GM18526 (cell line): ENCODE data around the gene ITGB7.

Experiments used
- POLR2A ChIP-seq: IDR thresholded peaks from 3 replicates; pipeline ENCODE4 v1.6.1; 2011; ENCODE audit not compliant: insufficient read length; ENCODE audit errors: extremely low read depth

Gene ITGB7

DNA sequence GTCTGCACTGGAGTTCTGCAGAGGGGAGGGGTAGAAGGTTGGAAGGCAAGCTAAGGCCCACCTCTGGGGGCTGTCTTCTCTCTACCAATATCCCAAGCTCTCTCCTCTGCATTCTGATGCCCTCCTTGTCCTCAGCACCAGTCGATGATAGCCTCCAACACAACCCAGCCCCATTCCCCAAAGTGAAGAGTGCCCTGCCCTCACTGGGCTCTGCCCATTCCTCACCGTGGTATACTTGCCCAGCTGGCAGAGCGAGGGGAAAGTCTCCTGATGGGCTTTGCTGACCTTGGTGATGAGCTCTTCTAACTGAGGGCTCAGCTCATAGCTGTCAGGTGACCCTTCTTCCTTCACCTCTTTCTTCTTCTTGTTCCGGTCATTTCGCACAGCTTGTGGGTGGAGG, 7.2 kb upstream of the ITGB7 start:
- no peak for TF ChIP-seq POLR2A

DNA sequence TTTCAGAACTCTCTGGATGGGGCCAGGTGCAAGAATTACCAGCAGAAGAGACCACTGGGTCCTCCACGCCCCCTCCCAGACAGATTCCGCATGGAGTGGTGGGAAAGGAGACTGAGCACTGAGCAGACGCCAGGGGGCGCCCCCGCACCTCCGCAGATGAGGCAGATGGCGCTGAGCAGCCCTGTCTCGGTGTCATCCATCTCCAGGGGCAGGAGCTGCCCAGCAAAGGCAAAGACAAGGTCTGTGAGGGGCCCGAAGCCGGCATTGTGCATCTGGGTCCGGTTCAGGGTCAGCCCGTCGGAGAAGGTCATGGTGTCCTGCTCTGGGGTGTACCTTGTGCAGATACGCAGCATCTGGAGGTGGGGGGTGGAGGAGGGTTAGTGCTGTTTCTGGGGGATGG, 6.3 kb upstream of the ITGB7 start:
- no peak for TF ChIP-seq POLR2A

DNA sequence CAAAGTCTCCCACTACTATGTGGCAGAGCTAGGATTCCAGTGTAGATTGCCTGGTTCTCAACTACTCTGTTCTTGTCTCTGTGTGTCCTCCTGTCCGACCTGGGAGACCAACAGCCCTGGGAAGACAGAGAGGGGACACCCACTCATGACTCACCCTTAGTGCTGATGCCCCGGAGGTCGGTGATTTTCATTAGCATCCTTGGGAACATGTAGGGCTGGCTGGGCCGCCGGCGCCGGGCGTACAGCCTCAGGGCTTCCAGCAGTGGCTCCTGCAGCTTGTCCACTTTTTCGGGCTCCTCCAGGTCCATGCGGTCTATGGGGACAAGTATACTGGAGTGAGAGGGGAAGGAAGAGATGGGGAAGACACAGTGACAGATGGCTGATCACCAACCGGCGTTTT, 5.9 kb upstream of the ITGB7 start:
- TF ChIP-seq POLR2A = no peak

DNA sequence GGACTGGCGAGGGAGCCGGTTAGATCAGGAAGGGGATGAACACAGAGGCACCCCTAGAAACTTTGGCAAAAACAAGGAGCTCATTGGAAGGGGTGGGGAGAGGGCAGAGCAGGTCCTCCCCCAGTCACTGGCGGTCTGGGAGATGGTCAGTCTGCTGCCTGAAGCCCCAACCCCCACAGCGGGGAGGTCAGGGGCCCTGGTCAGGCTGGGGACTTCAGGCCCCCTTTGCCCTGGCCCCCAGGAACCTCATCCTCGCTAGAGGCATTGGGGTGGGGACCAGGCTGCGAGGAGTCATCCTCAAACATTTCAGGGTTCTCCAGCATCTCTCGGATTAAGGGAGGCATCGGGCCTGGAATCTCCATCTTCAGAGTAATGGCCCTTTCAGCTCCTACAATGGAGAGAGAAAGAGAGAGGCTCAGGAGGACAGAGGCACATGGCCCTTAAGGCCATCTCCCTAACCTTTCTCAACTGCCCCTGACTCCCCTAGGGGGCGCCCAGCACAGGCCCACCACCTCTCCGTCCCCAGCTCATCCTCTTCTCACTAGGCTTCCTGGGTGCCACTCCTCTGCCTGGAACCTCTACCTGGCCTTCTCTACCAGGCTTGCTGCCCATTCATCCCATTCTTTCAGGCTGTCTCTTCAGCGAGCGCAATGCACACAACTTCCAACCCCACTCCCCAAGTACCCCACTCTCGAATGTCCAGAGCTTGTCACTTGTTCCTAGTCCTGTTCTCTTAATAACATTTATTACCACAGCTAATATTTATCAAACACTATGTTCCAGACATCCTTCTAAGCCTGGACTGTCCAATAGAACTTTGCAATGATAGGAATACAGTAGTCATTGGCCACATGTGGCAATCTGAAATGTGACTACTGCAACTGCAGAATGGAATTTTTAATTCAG, 4.7 kb upstream of the ITGB7 start:
- TF ChIP-seq POLR2A = no peak

DNA sequence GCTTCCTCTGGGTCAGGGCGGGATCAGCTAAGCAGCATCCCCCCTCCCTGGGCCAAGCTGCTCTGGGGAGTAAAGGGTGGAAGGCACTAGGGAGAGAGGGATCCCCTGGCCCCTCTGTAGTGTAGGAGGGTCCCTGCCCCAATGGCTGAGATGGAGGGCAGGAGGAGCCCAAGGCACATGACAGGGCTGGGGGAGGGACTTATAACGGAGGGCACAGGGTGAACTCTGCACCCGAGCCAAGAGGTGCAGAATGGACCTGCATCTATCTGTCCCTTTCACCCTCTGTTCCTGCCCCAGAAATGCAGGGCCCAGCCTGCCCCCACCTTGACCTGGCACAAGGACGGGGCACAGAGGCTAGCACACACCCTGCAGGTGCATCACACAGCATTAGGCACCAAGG, 3.8 kb upstream of the ITGB7 start:
- TF ChIP-seq POLR2A = no peak

DNA sequence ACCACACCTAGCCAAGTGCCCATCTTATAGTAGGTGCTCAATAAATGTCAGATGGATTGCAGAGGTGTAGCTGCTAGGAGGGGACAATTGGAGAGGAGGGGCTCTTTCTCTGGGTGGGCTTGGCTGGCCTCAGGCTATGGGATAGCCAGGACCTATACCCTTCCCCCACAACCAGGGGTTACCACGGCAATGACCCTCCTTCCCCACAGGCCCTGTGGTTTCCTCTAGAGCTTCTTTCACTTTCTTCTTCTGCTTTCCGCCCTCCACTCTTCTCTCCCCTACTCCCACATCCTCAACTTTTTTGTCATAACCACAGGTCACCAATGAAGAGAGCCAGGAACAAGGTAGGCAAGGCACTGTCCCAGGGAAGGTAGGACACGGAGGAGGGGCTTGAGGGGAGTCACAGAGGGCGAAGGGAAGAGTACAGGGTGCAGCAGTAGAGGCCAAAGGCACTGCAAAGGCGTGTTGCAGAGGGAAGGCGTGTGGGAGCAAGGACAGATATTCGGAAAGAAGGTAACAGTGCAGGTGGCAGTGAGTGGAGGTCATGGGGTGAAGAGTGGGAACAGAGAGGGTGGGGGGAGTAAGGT, 1.9 kb upstream of the ITGB7 start:
- peak; percentile 33 for TF ChIP-seq POLR2A

DNA sequence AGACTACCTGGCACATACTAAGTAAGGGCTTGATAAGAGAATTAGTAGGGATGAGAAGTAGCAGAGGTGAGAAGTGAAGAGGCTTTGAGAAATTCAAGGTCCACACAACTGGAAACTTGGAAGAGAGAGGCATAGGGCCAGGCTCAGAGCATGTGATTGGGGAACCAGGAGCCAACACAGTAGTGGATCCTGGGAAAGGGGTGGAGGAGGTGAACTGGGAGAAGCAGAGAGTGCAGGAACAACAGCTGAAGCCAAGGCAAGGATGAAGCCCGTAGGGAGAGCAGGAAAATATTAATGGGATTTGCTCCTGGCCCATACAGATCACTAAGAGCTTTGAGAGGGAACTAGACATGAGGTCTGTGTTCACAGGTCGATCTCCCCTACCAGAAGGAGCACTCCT, 1.4 kb upstream of the ITGB7 start:
- TF ChIP-seq POLR2A = no peak

DNA sequence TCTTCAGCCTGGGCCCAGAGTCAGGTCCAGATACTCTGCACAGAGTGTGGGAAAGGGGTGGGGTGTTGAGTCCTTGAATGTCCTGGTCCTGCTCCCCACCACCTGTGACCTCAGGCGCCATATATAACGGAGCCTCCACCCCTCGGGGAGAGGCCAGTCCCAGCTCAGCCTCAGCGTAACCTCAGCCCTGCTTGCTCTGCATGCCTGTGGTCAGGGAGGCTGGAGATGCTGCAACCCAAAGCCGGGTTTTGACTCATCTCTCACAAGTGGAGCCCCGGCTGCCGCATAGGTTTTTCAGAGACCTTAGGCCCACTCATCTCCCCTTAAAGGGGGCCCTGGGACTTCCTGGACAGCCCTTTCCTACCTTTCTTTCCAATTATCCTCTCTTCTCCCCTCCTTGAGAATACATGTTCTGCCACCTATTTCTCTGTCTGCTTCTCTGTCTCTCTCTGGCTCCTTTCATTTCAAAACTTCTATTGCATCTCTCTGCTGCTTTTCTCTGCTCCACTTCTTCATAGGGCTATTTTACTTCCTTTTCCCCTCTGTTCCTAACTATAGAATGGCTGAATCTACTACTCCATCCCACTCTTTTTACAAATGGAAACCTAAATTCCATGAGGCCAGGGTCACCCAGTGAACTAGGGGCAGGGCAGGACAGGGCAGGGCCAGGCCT, 1.2 kb downstream of the ITGB7 start:
- TF ChIP-seq POLR2A = peak; percentile 42

DNA sequence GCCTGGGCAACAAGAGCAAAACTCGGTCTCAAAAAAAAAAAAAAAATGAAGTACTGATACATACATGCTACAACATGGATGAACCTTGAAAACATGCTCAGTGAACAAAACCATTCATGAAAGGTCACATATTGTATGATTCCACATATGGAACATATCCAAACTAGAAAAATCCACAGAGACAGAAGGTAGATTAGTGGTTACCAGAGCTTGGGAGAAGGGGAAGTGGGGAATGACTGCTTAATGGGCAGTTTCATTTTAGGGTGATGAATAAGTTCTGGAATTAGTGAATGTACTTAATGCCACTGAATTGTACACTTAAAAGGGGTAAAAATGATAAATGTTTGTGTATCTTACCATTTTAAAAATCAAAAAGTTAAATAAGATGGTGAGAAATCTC, 2.7 kb downstream of the ITGB7 start:
- no peak for TF ChIP-seq POLR2A

DNA sequence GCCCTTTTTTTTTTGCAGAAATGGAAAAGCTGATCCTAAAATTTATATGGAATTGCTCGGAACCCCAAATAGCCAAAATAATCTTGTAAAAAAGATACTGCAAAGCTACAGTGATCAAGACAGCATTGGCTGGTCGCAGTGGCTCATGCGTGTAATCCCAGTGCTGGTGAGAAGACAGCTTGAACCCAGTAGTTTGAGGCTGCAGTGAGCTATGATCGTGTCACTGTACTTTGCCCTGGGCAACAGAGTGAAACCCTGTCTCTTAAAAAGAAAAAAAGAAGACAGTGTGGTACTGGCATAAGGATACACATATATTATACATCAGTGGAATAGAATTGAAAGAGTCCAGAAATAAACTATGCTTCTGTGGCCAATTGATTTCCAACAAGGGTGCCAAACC, 5.4 kb downstream of the ITGB7 start:
- no peak for TF ChIP-seq POLR2A

DNA sequence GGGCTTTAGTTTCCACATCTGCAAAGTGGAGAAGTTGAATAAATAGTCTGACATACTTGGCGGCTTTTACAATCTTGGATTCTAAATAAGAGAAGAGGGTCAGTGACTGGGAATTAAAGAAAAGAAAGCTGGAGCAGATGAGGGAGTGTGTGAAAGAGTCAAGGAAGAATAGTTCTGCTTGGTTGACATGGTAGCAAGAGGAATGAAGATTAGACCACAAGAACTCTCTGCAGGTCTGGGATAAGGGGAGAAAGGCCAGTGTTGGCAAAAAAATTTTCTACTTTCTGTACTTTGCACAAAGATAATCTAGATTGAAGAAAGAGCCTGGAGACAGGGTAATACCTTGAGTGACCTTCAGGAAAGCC, 5.9 kb downstream of the ITGB7 start:
- TF ChIP-seq POLR2A = no peak

DNA sequence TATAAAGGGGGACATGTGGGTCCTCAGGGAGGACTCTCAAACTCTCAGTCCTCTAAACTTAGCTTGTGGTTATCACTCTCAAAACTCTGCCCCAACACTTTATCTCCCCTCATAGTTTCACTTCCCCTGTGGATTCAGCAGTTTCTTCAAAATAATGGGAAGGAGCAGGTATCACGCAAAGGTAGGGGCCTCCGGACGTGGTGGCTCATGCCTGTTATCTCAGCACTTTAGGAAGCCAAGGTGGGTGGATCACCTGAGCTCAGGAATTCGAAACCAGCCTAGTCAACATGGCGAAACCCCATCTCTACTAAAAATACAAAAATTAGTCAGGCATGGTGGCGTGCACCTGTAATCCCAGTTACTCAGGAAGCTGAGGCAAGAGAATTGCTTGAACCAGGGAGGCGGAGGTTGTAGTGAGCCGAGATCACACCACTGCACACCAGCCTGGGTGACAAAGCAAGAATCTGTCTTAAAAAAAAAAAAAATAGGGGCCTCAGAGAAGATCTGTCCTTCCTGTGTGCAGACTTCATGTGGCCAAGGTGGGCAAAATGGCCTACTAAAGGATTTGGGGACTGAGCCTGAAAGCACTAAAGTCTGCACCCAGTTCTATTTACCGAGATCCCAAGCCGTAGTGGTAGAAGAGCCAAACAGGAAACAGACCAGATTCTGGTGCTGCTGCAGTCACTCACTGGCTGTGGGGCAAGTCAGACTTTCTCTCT, 6.4 kb downstream of the ITGB7 start:
- TF ChIP-seq POLR2A = no peak

DNA sequence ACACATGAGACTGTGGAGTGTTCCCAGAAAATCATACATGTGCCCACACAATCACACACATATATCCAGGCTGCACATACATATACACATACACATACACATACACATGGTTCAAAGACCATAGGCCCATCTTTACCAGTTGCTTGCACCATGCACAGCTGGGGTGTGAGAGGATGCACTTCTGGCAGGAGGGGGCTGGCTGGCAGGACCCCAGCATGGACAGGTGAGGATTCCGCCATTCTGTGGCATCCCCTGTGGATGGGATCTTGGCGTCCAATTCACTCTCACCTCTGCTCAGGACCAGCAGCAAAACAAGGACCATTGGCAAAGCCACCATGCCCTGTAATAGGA, 7.0 kb downstream of the ITGB7 start:
- TF ChIP-seq POLR2A = no peak

DNA sequence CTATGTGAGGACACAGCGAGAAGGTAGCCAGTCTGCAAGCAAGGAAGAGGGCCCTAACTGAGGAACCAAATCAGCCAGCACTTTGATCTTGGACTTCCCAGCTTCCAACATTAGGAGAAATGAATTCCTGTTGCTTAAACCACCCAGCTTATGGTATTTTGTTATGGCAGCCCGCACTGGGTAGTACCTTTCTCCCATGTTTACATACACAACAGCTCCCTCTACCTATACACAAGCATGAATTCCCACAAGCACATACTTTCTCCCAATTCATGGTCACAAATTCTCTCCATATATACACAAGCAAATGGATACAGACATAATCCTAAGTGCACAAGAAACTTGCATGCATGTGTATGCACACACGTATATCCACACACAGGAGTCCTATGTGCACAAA, 7.4 kb downstream of the ITGB7 start:
- TF ChIP-seq POLR2A = no peak

DNA sequence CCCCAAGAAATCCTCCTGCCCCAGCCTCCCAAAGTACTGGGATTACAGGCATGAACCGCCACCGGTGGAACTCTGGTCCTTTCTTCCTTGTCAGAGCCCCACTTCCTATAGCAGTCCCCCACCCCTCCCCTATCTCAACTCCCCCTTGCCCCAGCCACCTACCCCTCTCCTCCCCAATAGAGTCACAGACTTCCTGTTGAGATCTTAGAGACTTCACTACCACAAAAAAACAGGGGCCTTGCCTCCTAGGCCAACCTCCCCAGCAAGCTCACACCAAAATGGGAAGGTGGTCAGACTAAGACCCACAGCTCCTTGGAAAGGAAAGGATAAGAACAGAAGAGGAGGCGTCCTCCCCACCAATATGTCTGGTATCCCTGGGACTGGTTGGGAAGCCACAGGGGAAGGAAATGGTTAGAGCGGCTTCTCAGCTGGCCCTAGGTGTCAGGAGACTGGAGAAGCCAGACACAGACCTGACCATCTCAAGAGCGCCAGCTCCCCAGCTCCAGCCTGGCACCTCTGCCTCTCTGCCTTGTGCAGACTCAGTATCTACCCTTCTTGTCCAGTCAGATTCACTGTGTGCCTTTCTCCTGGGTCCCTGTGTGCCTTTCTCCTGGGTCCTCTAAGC, 8.5 kb downstream of the ITGB7 start:
- TF ChIP-seq POLR2A = no peak

DNA sequence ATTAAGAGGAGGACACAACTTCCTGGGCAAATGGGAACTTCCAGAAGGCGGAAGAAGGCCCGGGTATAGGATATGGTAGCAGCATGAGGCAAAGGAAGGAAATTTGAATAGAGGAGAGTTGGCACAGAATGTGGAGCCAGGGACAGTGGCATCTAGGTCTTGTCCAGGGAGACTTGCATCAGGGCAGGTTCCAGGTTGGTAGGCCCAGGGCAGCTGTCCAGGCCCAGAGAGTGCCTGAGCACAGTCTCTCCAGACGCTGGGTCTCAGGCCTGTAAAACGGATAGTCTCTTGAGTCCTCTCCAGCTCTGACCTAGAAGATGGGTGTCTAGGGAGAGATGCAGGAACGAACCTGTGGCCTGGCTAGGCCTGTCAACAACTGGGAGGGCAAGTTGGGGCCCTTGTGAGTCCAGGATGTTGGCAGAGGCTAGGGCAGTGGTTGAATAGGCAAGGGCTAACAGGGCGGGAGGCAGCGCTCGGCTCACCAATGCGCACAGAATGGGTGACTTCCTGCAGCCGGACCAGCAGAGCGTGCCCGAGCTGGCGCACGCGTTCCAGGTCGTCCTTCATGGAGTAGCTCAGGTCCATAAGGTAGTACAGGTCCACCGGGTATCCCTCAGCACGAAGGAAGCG, 9.9 kb downstream of the ITGB7 start:
- TF ChIP-seq POLR2A = no peak

DNA sequence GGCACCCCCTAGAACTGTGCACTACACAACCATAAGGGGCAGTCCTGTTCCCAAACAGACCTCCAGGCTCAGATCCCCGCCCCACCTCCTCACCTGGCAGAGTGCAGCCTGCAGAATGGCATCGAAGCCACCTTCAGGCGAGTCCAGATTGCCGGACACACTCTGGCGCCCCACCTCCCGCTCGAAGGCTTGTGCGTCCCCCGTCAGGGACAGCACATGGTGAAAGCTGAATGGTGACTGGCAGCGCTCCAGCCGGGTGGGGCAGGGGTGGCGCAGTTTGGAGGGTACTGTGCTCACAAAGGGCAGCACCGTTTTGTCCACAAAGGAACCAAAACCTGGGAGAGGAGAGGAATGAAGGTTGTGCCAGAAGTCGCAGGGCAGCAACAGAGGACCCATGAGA, 10.6 kb downstream of the ITGB7 start:
- TF ChIP-seq POLR2A = no peak
